ENCODE results near the gene ZWILCH.
"Not testable (repeated sequence)": the region's sequence is repeated elsewhere in the genome, so short reads cannot be mapped to it uniquely, and the experiment has no call there.

The ZWILCH gene

DNA sequence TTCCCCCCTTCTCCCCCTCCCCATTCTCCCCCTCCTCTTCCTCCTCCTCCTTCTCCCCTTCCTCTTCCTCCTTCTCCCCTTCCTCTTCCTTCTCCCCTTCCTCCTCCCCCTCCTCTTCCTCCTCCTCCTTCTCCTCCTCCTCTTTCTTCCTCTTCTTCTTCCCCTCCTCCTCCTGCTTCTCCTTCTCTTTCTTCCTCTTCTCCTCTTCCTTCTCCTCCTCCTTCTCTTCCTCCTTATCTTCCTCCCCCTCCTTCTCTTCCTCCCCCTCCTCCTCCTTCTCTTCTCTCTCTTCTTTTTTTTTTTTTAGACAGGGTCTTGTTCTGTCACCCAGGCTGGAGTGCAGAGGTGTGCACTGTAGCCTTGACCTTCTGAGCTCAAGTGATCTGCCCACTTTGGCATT lies 81.9 kb downstream of the ZWILCH start:
- DNase-seq = no peak

DNA sequence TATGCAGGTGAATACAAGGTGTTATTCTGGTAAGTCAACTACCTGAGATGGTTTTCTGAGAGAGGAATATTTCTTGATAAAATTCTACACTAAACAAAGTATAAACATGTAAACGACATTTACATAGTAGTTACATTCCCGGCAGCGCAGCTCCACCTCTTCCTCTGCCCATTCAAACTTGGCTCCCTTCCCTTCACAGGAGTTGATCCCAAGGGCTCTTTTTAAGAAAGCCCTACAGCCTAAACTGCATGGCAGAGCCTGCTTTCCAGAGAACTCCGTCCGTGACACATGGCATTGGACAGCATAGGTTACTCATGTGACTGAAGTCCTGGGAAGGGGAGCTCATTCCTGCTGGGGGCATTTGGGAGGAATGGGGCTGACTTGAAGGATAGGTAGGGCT lies 82.6 kb downstream of the ZWILCH start:
- DNase-seq = no peak

DNA sequence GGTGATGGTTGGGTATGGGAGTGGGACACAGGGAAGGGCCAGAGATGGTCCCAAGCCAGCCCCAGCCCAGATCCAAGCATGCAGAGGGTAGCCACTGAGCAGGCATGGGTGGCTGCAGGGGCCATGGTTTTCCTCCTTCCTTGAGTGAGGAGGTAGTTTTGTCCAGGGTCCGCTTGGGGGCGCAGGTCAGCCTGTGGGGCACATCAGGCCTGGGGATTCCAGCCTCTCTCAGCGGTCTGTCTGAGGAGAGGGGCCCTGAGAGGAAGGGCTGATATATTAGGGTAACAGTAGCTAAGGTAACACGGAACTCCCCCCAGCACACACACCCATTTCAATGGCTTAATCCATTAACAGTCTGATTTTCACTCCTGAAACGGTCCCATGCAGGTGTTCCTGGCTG lies 83.4 kb downstream of the ZWILCH start:
- DNase-seq = no peak

DNA sequence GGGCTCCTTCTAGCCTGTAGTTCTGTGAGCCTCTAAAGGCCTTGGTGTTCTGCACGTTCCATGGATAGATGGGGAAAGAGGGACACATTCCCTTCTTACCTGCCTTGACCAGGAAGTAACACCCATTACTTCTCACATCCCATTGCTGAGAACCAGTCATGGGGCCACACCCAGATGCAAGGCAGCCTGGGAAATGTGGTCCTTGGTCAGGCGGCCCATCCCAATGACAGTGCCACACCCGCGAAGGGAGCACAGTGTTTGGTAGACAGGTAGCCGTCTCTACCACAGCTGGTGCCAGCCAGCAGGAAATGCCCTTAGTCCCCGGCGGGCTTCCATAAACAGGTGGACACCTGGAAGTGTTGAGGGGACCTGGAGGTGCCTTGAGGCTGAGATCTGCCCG lies 83.8 kb downstream of the ZWILCH start:
- DNase-seq = no peak

DNA sequence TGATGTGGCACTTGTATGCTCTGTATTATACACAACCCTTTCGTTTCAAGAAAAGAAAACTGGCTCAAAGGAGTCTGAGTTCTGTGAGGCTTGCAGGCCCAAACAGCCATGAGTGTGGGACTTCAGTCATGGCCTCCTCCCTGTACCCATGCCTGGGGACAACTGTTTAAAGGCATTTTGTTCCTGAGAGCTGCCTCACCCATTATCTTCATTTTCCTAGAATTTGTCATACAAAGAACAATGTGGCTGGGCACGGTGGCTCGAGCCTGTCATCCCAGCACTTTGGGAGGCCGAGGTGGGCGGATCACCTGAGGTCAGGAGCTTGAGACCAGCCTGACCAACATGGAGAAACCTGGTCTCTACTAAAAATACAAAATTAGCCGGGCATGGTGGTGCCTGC lies 84.3 kb downstream of the ZWILCH start:
- not testable (repeated sequence) for DNase-seq

DNA sequence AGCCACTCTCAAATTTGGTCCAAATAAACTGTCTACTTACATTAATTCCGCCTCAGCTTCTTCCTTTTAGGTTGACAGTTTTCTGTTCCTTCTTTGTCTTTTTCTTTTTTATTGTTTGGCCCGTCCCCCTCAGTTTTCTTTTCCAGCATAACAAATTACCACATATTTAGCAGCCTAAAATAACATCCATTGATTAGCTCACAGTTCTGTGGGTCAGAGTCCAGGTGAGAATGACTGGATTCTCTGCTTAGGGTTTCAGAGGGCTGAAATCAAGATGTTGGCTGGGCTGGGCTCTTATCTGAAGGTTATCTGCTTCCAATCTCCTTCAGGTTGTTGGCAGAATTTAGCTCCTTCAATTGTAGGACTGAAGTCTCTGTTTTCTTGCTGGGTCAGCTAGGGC lies 85.3 kb downstream of the ZWILCH start:
- no peak for DNase-seq

DNA sequence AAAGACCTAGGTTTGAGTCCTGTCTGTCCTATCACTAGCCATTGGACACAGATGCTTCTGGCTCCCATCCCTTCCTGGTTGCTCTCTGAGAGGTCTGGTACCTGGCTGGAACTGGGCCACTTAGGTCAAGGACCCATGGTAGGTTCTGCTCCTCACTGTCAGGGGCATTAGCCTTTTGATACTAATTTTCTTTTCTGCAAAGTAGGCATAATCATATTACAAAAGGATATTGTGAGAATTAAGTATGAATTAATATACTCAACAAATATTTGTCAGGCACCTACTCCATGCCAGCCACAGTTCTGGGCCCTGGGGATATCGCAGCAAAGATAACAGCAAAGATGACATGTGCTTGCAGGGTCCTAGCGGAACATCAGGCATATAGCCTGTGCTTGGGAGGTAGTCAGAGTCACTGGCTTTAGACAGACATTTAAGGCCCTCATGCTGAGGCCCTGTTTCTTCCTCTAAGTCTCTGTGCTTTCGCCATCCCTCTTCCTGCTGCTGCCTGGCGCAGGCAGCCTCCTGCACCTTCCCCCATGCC lies 86.3 kb downstream of the ZWILCH start:
- DNase-seq = no peak

DNA sequence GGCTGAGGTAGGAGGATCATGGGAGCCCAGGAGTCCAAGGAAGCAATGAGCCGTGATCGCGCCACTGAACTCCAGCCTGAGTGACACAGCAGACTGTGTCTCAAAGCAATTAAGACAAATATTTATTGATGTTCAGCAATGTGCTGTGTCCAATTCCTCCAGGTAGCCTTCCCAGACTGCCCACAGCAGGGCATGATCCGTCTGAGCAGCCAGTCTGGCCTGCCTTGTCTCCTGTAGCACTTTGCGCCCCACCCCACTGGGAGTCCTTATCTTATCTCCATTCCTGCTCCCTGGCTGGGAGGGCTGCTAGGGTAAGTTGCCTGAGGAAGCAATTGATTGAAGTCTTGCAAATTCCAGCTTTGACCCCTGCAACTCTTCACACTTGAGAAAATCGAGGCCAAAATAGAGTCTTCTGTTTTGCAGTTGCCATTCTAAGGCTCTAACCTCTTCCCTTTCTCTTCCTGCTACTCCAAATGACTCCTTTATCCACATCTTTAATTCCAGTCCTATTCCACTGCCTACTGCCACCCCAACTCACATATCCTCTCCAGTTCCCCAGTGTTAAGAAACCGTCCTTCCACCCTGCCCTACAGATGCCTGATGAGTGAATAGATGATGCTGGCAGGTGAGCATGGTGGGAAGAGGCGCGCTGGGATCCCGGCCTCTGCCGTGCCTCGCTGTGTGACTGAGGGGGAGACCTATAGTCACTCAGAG lies 87.5 kb downstream of the ZWILCH start:
- no peak for DNase-seq

DNA sequence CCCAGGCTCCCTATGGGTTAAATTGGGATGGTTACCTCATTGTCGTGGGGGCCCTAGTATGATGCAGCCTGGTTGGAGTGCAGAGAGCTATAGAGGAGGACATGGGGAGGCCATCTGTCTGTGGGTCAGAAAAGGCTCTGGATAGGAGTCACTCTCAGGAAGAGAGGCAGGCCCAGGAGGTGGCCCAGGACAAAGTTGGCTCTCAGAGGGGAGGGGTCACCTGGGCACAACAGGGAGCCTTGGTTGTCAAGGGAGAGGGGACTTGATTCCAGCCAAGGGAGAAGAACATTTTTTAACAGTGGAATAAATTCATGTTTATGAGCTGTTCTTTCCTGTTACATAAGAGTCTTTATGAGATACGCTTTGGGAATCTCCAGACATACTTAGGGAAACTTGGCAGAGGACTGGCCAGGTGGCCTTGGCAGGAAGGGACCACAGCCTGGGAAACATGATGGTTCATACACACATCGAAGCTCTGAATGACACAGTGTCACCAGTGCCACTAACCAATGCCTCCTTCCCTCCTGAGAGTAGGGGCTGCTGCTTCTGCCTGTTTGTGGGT lies 88.2 kb downstream of the ZWILCH start:
- DNase-seq = no peak

DNA sequence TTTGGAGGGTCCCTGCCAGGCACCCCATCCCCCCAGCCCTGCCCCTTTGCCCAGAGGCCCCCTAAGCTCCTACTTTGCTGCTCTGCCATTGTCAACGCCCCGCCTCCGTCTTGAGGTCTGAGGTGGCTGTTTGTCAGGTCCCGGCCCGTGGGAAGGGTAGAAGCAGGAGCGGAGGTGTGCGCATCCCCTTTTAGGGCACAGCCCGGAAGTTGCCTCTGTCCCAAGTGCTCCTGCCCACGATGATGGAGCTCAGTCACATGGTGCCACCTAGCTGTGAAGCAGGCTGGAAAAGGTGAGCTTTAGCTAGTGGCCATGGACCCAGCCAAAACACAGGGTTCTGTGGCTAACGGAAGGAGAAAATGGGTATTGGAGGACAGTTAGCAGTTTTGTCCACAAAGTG lies 89.2 kb downstream of the ZWILCH start:
- DNase-seq = no peak

DNA sequence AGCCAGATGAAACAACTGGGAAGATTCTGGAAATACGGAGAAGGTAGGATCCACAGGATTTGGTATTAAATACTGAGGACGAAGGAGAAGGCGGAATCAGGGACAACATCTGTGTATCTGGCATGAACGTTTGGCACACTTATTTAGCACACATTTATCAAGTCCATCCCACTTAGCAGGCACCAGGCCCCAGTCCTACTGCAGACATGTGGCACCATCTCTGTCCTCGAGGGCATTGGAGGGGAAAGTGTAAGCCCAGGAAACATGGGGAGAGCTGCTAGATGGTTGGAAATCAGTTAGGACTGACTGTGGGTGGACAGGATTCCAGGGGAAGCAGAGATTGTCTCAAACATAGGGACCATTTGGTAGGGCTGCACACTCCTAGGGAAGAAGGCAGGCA lies 89.7 kb downstream of the ZWILCH start:
- no peak for DNase-seq

DNA sequence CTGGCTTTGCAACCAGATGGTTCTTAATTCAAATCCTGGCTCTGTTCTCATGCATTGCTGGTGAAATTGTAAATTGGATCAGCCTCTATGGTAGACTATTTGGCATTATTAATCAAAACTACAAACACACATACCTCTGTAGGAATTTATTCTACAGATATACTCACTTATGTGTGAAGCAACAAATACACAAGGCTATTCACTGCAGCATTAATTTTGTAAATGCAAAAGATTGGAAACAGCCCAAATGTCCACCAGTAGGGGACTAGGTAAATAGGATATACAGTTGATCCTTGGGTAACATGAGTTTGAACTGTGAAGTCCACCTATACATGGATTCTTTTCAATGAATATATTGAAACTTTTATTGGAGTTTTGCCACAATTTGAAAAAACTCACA lies 90.2 kb downstream of the ZWILCH start:
- DNase-seq = no peak

DNA sequence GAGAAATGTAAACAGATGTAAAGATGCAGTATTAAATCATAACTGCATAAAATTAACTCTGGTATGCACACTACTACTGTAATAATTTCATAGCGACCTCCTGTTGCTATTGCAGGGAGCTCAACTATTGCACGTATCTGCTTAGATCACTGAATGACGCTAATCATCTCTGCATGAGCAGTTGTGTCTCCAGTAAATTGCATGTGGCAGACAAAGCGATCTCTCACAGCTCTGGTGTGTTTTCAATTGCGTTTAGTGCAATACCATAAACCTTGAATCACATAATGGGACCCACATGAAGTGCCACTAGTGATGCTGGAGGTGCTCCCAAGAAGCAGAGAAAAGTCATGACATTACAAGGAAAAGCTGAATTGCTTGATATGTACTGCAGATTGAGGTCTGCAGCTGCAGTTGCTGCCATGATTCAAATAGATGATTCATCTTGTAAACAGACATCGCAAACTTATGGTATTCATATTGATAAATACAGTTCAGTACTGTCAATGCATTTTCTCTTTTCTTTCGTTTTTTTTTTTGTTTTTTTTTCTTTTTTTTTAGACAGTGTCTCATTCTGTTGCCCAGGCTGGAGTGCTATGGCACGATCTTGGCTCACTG lies 90.9 kb downstream of the ZWILCH start:
- DNase-seq = no peak

DNA sequence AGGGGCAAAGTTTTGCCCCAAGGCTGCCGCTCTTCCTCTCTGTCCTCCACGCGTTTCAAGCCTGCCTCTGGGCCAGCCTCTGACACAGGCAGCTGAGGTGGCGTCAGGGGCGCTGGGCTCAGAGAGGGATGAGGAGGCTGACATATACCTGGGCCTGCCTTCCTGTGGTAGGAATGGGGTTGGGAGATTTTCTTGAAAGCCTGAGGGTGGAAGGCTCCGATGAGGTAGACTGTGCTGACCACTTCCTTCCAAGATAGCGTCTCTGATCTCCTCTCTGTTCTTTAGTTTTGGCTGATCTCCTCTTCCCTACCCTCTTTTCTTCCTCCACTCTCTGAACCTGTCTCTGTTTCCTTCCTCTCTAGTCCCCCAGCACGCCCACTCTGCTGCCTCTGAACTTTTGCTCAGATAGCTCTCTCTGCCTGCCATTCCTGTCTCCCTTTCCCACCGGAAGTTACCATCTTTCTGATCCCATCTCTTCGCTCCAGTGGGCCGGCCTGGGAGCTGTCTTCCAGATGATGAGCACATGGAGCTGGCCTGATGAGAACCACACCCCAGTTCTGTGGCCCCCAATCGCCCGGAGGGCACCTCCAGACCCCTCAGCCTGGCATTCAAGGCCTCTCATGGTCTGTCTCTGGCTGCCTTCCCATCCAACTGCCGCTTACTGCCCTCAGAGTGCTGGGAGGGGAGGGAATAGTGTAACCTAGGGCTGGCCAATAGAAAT lies 93.1 kb downstream of the ZWILCH start:
- no peak for DNase-seq
